HG03135 (cell line): Measurements from ENCODE around the gene RAB40B.

Source experiments
- ATAC-seq: cut with Tn5 transposase; IDR thresholded peaks from one replicate; pipeline ENCODE4 v1.9.1; 2021; ENCODE audit warnings: mild to moderate bottlenecking, moderate library complexity; ENCODE audit not compliant: unreplicated experiment

Gene RAB40B

DNA sequence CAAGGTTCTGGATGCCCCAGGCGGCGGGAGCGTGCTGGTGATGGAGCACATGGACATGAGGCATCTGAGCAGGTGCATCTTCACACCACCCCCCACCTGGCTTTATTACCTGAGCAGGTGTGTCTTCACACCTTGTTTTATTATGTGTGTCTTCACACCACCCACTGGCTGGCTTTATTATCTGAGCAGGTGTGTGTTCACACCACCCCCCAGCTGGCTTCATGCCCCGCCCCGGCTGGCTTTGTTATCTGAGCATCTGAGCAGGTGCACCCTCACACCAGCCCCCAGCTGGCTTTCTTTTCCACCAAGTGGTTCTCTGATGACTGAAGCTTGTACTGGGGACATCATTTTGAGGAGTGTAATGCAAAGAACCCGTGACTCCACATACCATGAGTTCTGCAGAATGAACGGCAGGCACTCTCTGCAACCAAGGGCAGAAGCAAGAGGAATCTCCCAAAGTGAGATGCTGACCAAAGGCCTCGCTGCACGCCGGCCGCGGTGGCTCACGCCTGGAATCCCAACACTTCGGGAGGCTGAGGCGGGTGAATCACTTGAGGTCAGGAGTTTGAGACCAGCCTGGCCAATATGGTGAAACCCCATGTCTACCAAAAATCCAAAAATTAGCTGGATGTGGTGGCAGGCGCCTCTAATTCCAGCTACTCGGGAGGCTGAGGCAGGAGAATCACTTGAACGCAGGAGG is 20.6 kb upstream of the RAB40B start:
- ATAC-seq: no peak

- peak; percentile 67 for ATAC-seq
These were observed 17.9 kb upstream of the RAB40B start, which contains the start of gene FN3KRP for GRCh38 chr17:82716203-82717010. FN3KRP (plus strand) TSS chr17:82716706; CDS start chr17:82716756, 50 bp downstream.

DNA sequence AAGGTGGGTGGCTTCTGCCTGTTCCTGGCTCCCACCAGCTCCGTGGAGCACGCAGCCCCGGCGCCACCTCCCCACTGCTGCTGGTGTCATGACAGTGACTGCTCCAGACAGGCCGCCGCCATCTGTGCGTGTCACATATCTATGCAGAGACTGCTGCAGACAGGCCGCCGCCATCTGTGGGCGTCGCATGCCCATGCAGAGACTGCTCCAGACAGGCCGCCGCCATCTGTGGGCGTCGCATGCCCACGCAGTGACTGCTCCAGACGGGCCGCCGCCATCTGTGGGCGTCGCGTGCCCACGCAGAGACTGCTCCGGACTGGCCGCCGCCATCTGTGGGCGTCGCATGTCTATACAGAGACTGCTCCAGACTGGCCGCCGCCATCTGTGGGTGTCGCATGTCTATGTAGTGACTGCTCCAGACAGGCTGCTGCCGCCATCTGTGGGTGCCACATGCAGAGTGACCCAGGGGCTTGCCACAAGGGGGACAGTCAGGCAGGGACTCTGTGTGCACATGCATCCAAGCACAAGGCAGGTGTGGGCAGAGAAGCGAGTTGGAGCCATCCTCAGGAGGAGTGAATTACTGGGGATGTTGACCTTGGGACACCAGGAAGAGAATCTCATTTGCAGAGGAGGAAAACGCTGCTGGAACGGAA is 14.7 kb upstream of the RAB40B start:
- no peak for ATAC-seq

- no peak for ATAC-seq
These were observed 12.2 kb upstream of the RAB40B start for GRCh38 chr17:82710499-82711232.

DNA sequence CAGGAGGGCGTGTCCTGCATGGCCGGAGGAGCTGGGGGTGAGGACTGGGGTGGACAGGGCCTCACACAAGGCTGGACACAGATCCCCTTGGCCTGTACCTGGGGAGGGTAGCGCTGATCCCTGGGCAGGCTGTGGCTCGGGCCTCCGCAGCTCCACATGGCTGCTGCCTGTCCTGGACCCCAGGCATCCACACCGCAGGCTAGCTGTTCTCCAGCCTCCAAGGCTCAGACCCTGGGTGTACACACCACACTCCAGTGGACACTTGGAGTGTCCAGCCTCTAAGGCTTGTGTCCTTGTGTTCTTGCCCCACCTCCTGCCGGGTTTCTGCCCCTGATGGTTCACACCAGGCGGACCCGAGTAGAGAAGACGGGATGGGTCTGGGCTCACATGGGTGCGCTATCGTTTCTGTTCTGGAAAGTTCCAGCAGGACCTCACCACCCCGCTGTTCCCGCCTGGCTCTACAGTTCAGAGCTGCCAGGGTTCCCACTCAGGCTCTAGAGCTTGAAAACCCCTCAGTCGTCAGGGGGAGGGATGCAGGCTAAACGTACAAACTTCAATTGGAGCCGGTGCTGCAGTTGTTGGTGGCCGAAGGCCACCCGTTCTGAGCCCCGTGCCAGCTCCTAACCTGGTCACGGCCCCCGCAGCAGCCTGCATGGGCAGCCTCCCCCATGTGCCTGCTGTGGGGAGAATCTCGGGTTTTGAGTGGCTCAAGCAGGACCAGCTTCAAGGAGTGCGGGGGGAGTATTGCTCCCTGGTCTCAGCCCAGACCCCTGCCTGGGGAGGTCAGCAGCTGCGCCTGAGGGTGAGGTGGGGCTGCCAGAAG is 11.4 kb upstream of the RAB40B start:
- no peak for ATAC-seq

- ATAC-seq: no peak
These were observed 10.7 kb upstream of the RAB40B start for GRCh38 chr17:82709024-82709675.

DNA sequence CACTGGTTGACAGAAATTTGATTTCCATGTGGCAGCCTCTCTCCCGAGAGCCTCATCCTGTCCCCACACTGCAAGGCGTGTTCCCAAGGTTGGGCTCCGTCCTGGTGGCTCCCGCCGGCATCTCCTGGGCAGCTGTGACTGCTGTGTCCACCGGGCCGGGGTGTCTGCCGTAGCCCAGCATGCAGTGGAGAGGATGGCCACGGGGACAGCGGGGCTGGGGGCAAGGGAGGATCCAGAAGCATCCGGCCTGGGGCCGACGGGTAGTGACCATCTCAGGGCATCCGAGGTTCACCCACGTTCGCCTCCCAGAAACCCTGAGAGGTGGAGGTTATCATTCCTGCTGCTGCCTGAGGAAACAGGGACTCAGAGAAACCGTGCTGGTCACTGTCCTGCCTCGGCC is 7.3 kb upstream of the RAB40B start:
- ATAC-seq: no peak

- no peak for ATAC-seq
These were observed 6.4 kb upstream of the RAB40B start for GRCh38 chr17:82704886-82705285.

- no peak for ATAC-seq
These were observed 5.7 kb upstream of the RAB40B start for GRCh38 chr17:82703935-82704865.

DNA sequence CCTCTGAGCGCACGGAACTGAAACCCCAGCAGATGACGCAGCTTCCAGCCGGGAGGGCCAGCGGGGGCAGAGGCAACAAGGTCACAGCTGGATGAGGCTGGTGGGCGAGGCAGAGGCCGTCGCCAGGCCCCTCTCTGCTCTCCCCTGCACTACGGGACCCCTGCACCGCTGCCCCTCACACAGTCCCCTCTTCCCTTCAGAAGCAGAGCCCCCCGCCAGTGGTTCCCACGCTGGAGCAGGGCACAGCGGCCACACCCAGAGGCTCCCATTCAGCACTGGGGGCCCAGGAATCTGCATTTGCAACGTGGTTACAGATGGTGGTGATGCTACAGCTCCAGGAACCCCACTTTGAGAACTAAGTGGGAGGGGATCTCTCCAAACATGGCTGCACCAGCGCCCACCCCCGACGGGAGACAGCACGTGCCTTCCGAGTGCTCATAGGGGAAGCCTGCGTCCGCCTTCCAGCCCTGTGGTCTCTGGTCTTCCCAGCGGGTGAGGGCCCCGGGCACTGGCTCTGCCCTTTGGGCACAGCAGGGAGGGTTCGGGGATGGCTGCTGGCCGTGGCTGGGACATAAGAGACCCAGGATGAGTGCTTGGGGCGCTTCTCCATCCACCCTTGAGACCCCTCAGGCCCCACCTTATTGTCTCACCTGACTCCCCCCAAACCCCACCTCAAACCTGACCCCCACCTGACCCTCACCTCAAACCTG is 4.7 kb upstream of the RAB40B start:
- ATAC-seq: no peak

- ATAC-seq: no peak
These were observed 3.9 kb upstream of the RAB40B start for GRCh38 chr17:82702231-82702927.

DNA sequence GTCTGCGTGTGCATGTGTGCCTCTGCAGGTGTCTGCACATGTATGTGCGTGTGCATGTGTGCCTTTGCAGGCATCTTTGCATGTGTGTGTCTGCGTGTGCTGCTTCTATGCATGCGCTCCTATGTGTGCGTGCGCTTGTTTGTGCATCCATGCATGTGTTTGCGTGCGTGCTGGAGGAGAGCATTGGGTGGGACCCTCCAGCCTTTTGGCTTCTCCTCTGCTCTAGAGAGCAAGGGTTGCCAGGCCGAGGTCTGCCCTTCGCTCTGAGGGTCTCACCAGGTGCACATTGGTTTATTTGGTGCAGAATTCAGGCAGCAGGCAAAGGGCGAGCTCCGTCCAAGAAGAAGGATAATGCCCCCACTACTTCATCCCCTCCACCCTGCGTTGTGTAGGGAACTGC is 1.1 kb upstream of the RAB40B start:
- no peak for ATAC-seq

- ATAC-seq: peak; percentile 23
These were observed 510 bp upstream of the RAB40B start for GRCh38 chr17:82698974-82699442.

DNA sequence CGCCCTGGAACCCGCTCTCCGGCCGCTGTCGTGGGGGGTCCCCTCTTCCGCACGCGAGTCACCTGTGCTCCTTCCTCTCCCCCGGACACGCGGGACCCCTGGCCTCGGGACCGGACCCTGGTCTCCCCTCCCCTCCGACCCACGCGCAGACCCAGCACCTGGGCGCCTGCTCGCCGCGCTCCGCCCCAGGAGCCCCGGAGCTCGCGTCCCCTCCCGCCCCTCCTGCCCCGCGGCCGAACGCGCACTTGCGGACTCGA is 762 bp downstream of the RAB40B start:
- ATAC-seq: no peak

- no peak for ATAC-seq
These were observed 1.3 kb downstream of the RAB40B start for GRCh38 chr17:82696916-82697807.

DNA sequence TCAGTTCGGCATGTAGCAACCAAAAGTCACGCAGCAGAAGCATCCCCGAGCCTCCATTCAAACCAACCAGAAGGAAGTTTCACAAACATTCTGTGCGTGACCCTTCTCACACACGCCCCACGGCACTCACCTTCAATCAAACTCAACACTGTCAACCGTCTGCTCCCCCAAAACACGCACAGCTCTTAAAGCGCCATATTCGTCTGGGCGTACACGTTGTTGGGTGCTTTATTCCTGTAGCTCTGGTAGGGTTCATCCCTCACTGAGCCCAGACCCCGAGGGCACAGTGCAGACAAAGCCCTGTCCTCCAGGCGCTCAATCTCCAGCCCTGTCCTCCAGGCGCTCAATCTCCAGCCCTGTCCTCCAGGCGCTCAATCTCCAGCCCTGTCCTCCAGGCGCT is 2.2 kb downstream of the RAB40B start:
- ATAC-seq: no peak

- ATAC-seq: no peak
These were observed 3.9 kb downstream of the RAB40B start for GRCh38 chr17:82694647-82695046.
